Bronchial epithelial cell (primary cell): ENCODE results near the gene RPS6KB1. TPM values are rescaled to one million over a fixed set of nuclear protein-coding genes. Genes with fewer than 3 reads are reported as not detected.
"Not testable (repeated sequence)": the region's sequence is repeated elsewhere in the genome, so short reads cannot be mapped to it uniquely, and the experiment has no call there.

Experiments
- DNase-seq: peaks from one replicate; pipeline ENCODE4 v3.0.0-alpha.2; 2010; ENCODE audit warnings: low read depth
- FAIRE-seq: peaks from 2 replicates; lab custom pipeline; 2011; peaks lifted over from hg19 to GRCh38; lab: Jason Lieb, UNC
- H3K27me3 ChIP-seq: 2 replicates; pipeline ENCODE4 v1.5.1; 2011; ENCODE audit warnings: low read length; ENCODE audit not compliant: control insufficient read depth, insufficient read depth
- H3K36me3 ChIP-seq: 2 replicates; pipeline ENCODE4 v1.5.1; 2011; ENCODE audit warnings: low read length; ENCODE audit not compliant: control insufficient read depth, insufficient read depth
- H3K4me3 ChIP-seq: 2 replicates; pipeline ENCODE4 v1.5.1; 2011; ENCODE audit warnings: mild to moderate bottlenecking, low read depth, low read length, control low read depth
- total RNA-seq: library from RNA; depleted of rRNA; stranded (reverse); fragments of >200 nt; gene quantifications from 2 replicates; pipeline ENCODE4 v1.2.1, GENCODE V29; 2014
- TF ChIP-seq, protein P1 (sequence below): IDR thresholded peaks from 2 replicates; pipeline ENCODE4 v1.5.1; 2011; ENCODE audit warnings: mild to moderate bottlenecking, moderate library complexity, low read length, control low read depth, inconsistent platforms; ENCODE audit not compliant: insufficient read depth, severe bottlenecking

Gene RPS6KB1
- total RNA-seq, 1 donor from 2014 or later, result 39.0 TPM

DNA sequence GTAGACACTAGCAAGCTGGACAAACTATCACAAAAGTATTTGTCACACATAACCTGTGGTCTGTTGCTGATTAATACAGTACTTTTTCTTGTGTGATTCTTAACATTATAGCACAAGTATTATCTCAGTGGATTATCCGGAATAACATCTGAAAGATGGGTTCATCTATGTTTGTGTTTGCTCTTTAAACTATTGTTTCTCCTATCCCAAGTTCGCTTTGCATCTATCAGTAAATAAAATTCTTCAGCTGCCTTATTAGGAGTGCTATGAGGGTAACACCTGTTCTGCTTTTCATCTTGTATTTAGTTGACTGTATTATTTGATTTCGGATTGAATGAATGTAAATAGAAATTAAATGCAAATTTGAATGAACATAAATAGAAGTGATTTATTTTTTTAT lies 57.1 kb downstream of the RPS6KB1 start:
- no peak overlapping the region for H3K4me3 ChIP-seq
- FAIRE-seq (no peak), DNase-seq (no peak)
- peaks cover 4% of the 10 kb centered on the region for H3K36me3 ChIP-seq
- H3K27me3 ChIP-seq, result no peaks in the 10 kb centered on the region
- TF ChIP-seq, protein P1, sequence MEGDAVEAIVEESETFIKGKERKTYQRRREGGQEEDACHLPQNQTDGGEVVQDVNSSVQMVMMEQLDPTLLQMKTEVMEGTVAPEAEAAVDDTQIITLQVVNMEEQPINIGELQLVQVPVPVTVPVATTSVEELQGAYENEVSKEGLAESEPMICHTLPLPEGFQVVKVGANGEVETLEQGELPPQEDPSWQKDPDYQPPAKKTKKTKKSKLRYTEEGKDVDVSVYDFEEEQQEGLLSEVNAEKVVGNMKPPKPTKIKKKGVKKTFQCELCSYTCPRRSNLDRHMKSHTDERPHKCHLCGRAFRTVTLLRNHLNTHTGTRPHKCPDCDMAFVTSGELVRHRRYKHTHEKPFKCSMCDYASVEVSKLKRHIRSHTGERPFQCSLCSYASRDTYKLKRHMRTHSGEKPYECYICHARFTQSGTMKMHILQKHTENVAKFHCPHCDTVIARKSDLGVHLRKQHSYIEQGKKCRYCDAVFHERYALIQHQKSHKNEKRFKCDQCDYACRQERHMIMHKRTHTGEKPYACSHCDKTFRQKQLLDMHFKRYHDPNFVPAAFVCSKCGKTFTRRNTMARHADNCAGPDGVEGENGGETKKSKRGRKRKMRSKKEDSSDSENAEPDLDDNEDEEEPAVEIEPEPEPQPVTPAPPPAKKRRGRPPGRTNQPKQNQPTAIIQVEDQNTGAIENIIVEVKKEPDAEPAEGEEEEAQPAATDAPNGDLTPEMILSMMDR, result no peak

DNA sequence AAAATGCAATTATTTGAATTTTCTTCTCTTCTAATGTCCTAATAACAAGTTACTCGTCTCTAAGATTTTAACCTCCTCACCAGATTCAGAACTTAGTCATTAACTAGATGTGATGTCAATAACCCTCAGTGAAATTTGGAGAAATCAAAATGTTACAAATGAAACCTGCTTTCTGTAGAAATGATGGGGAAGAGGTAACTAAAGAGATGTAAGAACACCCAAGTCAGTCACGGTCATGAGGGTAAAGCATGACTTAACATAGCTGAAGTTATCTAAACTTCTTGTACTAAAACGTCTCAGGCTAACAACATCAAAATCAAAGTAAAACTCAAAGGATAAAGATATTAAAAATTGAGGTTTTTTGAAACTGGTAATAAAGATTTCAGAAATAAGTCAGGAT lies 61.9 kb downstream of the RPS6KB1 start:
- Histone ChIP-seq H3K4me3 (no peak overlapping the region), H3K36me3 (peaks cover 1% of the 10 kb centered on the region), H3K27me3 (no peaks in the 10 kb centered on the region)
- no peak for DNase-seq
- FAIRE-seq, result no peak
- TF ChIP-seq, protein P1, result no peak

DNA sequence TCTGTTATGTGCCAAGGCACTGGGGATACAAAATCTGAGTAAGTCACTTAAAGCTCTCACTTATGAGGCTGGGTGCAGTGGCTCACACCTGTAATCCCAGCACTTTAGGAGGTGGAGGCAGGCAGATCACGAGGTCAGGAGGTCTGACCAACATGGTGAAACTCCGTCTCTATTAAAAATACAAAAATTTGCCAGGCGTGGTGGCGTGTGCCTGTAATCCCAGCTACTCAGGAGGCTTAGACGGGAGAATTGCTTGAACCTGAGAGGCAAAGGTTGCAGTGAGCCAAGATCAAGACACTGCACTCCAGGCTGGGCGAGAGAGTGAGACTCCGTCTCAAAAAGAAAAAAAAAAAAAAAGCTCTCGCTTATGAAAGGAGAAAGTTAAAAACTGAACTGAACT lies 66.7 kb downstream of the RPS6KB1 start:
- not testable (repeated sequence) for FAIRE-seq, H3K4me3 ChIP-seq, H3K27me3 ChIP-seq, H3K36me3 ChIP-seq, DNase-seq

DNA sequence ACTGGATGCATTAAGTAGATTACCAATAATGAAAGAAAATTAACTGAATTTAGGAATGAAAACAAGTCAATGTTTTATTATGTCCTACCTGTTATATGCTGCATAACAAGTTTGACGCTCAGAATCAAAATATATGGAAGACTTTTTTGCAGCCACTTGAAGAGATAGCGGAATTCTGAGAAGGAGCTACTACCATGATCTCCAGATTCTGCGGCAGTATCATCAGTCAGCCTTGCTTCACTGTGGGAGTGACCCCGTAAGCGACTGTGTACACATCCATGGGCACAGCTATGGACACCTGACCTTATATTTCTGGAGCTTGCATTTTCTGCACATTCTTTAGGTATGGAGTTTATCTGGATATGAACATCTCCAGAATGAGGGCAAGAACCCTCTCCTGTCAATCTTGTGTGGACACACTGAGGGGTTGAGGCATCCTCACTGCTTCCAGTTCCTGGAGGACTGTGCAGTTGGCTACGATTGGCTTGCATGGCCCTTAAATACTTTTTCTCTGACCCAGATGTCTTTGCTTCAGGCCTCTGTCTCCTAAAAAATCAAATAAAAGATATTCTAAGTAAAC lies 69.9 kb downstream of the RPS6KB1 start:
- TF ChIP-seq, protein P1, result no peak
- Histone ChIP-seq H3K27me3 (no peaks in the 10 kb centered on the region), H3K4me3 (no peak overlapping the region), H3K36me3 (peaks cover 1% of the 10 kb centered on the region)
- DNase-seq (no peak), FAIRE-seq (no peak)

DNA sequence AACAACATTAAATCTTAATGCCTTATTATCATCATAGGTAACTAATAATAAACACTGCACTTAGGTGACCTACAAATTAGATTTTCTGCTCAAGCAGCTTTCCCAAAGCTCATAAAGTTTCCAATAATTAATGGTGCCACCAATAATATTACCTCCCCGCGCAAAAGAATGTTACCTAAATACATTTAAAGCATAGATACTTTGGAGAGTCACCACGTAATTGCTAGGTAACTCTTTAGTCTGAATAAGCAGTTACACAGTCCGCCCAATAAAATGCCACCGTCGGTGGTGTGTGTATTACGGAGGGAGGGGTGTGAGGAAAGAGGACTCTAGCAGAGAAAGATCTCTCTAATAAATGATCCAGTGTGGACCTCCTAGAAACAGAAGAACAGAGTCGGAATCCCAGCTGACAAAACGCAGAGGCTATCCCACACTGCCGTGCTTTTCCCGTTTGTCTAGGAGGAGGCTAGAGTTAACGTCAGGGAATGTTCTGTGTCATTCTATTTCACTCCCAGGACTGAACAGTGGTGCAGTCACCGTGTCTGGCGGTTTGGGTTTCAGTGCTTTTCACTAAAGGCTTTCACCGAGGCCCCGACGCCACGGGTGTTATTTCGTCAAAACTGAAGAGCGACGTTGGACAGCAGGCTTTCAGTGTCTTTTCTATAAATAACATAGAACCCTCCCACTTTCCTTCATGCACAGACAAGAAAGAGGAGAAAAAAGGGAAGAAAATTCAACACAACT lies 71.0 kb downstream of the RPS6KB1 start:
- Histone ChIP-seq H3K27me3 (no peaks in the 10 kb centered on the region), H3K36me3 (no peaks in the 10 kb centered on the region), H3K4me3 (peak overlapping the region; percentile 80)
- peak; percentile 54 for DNase-seq
- FAIRE-seq, result no peak
- TF ChIP-seq, protein P1, result no peak

DNA sequence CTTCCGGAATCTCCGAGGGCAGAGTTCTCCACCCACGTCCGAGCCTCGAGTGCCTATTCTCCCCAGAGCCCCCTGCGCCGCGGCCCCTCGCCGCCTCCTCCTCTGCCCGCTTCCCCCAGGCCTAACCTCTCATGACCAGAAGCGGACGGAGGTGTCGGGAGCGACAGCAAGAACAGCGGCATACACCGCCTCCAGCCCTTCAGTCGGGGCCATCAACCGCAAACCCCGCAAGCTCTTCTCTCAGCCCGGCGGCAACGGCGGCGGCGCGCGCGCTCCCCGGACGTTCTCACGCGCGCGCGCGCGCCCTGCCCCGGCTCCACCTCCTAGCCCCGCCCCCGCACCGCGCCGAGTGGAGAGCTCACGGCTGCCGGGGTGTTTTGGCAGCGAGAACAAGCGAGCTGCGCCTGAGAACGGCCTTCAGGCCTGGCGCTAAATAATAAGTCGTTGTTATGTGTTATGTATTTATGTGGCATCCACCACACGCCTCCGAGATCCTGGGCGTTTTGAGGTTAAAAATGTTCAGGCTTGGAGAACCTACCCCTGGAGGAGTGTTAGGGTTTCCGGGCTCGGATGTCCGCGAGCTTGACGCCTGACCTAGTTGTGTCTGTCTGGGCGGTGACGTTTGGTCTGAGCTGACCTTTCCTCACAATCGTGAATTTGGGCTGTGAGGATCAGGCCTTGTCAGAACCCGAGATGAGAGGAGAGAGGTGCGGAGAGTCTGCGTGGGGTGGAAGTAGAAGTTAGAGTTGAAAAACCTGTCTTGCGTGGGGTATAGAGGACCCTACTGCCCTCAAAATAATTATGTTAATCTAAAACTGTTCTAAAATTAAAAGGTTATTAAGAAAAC lies 71.8 kb downstream of the RPS6KB1 start, which contains the start of gene RNFT1:
Gene RNFT1 (minus strand): TSS at position 259 of the 847 bp plus-strand sequence. CDS start 77 bp downstream, at position 182.
- H3K4me3 ChIP-seq, result peak within 1 kb of the TSS; percentile 80
- FAIRE-seq, result no peak
- H3K27me3 ChIP-seq, result no peaks in the 10 kb centered on the region
- H3K36me3 ChIP-seq, result no peaks in the 10 kb centered on the region
- TF ChIP-seq, protein P1, result no peak
- DNase-seq, result peak; percentile 58

DNA sequence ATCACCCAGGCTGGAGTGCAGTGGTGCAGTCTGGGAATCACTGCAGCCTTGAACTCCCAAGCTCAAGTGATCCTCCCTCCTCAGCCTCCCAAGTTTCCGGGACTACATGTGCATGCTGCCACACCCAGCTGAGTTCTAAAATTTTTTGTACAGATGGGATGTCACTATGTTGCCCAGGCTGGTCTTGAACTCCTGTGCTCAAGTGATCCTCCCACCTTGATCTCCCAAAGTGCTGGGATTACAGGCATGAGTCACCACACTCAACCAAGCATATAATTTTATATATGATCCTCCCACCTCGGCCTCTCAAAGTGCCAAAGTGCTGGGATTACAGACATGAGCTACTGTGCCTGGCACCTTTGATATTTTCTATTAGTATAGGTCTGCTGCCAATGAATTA lies 78.8 kb downstream of the RPS6KB1 start:
- DNase-seq, FAIRE-seq: not testable (repeated sequence)

More for the DNA sequence above, 78.8 kb downstream of the RPS6KB1 start:
- H3K27me3 ChIP-seq, H3K36me3 ChIP-seq, H3K4me3 ChIP-seq: not testable (repeated sequence)
